CD4-positive, alpha-beta T cell treated with Interleukin-2 at 100 ng/mL for 4 hours (primary cell): ENCODE results near the gene GALNT14.

Experiments
- DNase-seq: peaks from one replicate; pipeline ENCODE4 v3.0.0-alpha.2; 2020; ENCODE audit warnings: low spot score

Gene GALNT14

DNA sequence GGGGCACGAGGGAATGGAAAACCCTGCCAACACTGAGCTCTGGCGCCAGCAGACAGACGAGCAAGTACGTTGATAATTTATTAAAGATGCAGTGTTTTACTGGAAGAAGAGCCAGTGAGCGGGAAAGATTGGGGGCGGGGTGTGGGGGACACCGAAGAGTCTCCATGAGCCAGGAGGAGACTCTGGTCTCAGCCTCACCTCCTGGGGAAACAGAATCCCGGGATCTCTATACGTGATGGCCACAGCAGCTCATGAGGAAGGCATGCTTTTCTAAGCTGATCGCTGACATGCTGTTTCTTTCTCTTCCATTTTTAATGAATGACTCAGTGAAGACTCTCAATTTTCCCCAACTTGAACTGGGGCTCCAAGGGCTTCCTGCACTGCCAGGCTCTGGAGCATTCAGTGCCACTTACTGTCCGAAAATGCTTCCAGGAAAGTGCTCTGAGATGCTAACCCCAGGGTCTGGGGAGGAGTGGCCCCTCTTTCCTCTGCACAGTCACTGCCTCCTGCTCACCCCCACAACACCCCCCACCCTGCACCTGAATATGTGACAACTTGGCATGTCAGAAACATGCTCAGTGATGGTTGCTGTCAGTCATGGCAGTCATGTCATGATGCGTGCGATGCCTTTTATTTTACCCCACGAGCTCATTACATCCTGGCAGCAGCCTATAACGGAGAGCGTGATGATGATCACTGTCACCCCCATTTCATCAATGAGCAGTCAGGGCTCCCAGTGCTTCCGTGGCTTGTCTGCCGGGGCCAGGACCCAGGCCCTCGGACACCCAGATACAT, 166.8 kb downstream of the GALNT14 start:
- DNase-seq, result no peak

DNA sequence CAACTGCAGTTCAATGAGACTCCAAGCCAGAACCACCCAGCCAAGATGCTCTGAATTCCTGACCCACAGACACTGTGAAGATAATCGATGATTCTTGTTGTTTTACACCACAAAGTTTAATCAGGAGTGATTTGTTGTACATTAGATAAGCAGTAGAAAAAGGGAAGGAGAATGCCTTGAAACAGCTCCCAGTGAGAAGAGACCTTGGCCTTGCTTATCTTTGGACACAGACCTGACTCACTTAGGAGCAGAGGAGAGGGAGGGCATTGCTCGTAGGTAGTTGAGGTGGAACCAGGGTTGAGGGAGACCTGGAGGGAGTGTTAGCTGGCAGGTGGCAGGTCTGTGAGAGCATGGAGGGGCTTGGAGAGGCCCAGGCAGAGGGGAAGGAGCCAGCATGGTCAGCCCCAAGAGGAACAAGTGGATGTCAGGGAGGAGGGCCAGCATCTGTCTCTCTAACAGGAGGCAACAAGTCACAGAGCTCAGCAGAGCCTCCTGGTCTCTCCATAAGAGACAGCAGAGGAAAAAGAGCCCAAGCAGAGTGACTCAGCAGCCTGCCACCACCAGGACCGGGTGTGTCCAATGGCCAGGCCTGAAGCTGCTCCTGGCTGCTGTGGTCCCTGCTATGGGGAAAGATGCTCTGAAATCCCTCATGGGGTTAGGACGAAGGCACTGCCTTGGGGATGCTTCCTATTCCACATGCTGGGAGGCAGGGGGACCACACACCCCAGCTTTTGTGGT, 169.4 kb downstream of the GALNT14 start:
- DNase-seq, result no peak

DNA sequence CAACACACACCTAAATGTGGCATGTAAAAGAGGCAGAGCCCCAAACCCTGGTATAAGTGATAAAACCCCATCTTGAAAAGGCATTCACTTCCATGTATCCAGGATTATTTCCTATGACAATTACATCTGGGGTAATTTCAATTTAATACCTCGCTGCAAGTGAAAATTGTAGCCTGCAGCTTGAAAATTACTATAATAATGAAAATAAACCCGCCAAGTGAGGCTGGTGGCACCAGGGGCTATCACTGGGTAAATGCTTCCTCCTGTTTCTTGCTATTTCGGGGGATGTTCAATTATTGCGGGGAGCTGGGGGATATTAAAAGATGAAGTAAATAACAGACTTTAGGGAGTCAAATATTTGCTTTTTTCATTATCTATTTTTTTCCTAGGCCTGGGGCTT, 171.5 kb downstream of the GALNT14 start:
- DNase-seq, result no peak

- DNase-seq, result no peak
These were observed 173.2 kb downstream of the GALNT14 start for GRCh38 chr2:30965022-30965531.

DNA sequence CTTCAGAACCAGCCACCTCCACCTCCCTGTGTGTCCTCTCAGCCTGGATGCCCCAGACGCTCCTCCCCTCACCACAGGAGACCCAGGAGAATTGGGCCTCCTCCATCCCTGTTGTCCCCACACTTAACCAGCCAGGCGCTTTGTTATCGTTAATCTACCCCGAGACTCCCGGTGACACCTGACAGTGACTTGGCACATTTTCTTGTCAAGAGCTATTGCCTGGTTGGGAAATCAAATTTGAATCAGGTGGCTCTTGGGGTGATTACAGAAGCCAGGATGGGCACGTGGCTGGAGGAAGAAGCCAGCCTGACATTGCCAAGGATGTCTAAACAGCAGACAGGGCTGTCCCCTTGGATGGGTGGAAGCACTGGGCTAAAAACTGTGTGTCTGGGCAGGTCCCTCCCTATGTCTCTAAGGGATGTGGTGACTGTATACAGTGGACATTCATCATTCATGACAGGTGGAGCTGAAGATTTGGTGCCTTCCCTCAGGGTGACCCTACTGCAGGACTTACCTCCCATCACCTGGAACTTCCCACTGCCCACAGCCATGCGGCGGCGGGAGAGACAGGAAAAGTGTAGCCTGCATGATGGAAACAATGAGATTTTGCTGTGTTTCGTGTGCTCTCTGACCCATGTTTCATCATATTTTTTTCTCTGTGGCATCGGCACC, 173.8 kb downstream of the GALNT14 start:
- no peak for DNase-seq

GRCh38 chr2:30963184-30963583, 175.1 kb downstream of the GALNT14 start:
- no peak for DNase-seq

DNA sequence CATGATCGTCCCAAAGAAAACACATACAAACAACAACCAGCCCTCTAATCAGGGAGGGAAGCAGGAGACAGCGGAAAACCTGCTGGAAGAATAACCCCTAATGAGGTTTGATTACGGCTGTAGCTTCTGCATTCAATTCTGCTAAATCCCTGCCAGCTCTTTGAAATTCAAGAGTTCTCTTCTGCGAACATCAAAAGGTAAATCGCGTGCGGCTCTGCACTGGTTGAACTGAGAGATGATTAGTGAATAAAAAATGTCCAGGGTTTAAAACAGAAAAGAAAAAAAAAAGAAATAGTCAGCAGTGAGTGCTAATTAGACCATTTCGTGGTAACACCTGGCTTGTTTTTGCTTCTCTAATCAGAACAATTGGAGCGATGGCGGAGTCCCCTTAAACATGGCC, 178.0 kb downstream of the GALNT14 start:
- no peak for DNase-seq

DNA sequence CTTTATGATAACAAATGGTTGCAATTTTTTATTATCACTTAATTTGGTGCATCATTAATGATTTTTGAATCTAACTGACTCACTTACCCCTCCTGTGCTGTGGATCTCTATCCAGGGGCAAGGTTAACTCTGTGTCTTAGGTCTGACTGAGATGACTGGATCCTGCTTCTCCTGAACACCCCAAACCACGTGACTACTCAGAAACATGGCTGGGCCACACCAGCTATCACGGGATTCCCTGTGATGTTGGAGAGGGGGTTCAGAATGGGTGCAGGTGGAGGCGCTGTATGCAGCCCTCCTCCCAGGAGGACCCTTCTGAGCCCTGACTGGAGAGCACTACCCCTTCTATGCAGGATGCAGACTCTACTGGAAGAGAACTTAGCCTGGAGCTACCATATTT, 178.6 kb downstream of the GALNT14 start:
- DNase-seq, result no peak

DNA sequence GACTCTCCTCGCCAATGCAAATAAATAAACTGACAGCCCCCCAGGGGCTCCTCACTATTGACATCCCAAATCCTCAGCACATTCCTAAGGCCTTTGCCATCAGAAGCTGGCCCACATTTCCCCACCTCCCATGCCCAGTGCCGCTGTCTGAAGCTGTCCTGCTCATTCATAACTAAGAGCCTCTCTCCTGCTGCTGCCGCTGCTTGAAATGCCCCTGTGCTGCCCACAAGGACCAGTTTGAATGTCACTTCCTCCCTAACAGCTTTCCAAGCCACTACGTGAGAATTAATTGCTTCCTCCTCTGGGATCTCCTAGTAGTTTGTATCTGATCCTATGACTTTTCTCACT, 179.3 kb downstream of the GALNT14 start:
- DNase-seq, result no peak

- no peak for DNase-seq
These were observed 179.9 kb downstream of the GALNT14 start for GRCh38 chr2:30958193-30958917.

GRCh38 chr2:30957591-30957990, 180.6 kb downstream of the GALNT14 start:
- DNase-seq, result no peak

GRCh38 chr2:30956995-30957394, 181.2 kb downstream of the GALNT14 start:
- DNase-seq, result no peak

DNA sequence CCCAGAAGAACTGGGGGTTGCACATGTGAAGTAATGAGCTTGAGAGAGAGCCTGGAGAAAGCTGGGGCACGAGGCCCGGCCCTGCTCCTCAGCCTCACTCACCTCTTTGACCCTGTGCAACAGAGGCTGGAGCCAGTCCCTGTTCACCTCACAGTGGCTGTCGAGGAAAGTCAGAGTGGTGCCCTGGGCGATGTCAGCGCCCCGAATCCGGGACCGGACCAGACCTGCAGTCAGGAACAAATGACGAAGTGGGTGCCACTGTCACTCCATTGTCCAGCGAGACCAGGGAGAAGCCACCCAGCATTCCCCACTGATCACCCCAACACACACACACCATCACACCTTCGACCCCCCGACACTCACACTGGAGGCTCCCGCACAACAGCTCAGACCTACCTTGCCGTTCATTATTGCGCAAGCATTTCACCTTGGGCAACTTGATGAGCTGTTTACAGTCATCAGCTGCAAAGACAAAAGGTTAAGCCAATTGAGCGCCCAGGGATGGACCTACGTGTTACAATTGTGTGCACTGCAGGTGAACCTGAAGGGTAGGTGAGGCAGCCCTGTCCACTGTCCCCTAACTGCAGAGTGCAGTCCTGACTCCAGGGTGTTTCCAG, 182.6 kb downstream of the GALNT14 start:
- DNase-seq, result no peak

DNA sequence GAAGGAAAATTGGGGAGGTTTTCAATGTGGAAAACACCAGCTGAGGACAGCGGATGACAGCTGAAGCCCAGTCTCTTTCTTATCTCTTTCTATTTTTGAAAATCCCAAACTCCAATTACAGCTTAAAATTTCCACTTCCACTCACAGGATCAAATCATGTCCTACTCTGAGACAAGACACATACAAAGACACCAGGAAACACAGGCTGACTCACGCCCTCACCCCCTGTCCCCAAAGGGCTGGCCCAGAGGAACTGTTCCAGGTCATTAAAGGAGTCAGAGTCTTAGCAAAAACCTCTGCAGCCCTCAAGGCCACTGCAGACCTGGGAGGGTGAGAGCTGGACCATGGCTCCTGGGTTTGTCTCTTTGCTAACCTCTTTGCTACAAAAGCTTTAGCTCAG, 187.9 kb downstream of the GALNT14 start:
- no peak for DNase-seq

- DNase-seq, result no peak
These were observed 188.8 kb downstream of the GALNT14 start for GRCh38 chr2:30949435-30949834.

GRCh38 chr2:30948857-30949256, 189.4 kb downstream of the GALNT14 start:
- no peak for DNase-seq

- DNase-seq, result no peak
These were observed 190.1 kb downstream of the GALNT14 start for GRCh38 chr2:30948130-30948529.

GRCh38 chr2:30947686-30948085, 190.6 kb downstream of the GALNT14 start:
- DNase-seq, result no peak

DNA sequence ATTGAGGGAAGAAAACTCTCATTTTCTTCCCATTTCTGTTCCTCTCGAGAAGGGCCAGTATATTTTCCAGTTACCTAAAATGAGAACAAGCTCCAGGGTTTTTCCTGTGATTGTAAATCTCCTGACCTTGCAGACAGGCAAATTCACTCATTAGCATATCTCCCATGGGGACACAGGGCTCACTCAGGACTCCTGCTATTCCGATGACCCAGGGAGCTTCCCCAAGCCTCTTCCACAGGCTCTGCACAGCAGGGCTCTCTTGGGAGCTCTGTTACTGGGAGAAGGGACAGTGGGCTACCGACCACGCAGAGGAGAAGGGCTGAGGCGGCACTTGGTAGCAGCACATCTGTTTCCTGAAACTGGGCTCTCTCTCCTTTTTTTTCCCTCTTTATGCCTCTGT, 195.8 kb downstream of the GALNT14 start:
- DNase-seq, result no peak

DNA sequence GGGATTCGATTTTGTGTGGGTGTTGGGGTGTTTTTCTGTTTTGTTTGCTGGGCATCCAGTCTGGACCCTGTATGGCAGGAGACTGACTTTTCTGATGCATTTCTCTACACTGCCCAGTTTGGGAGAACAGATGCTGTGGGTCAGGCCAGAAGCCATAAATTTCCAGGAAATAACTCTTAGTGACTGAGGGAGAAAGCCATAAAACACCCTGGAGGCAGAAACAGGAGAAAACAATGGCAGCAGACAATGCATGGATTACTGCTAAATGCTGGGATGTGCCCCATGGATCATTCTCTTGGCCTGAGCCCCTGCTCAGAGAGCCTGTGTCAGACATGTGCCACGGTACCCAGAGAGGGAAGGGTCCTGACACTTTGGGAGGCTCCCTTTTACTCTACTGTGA, 197.4 kb downstream of the GALNT14 start:
- no peak for DNase-seq

- DNase-seq, result no peak
These were observed 198.9 kb downstream of the GALNT14 start for GRCh38 chr2:30939364-30939763.

DNA sequence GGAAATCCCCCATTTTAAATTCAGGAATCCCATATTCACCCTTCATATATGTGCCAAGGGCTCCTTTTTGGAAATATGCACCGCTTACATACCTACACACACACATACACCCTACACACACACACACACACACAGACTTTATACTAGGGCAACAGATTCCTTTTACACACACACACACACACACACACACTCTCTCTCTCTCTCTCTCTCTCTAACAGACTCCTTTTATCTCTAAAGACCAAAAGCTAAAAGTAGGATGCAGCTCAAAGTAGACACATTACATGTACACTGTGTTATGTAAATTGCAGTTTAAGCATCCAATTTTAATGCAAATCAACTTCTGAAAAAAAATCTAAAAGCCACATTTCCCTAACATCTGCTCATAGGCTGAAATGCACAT, 200.0 kb downstream of the GALNT14 start:
- no peak for DNase-seq
